Measurements from ENCODE around the gene CFAP141. TPM values are rescaled to one million over a fixed set of nuclear protein-coding genes. Genes with fewer than 3 reads are reported as not detected.

Gene CFAP141
- total and polyA plus RNA-seq, 2 of the 13 experiments (the other 11 are each of a cell fraction or from before 2014, with no cell fraction given): not detected

- TF ChIP-seq, protein P1, sequence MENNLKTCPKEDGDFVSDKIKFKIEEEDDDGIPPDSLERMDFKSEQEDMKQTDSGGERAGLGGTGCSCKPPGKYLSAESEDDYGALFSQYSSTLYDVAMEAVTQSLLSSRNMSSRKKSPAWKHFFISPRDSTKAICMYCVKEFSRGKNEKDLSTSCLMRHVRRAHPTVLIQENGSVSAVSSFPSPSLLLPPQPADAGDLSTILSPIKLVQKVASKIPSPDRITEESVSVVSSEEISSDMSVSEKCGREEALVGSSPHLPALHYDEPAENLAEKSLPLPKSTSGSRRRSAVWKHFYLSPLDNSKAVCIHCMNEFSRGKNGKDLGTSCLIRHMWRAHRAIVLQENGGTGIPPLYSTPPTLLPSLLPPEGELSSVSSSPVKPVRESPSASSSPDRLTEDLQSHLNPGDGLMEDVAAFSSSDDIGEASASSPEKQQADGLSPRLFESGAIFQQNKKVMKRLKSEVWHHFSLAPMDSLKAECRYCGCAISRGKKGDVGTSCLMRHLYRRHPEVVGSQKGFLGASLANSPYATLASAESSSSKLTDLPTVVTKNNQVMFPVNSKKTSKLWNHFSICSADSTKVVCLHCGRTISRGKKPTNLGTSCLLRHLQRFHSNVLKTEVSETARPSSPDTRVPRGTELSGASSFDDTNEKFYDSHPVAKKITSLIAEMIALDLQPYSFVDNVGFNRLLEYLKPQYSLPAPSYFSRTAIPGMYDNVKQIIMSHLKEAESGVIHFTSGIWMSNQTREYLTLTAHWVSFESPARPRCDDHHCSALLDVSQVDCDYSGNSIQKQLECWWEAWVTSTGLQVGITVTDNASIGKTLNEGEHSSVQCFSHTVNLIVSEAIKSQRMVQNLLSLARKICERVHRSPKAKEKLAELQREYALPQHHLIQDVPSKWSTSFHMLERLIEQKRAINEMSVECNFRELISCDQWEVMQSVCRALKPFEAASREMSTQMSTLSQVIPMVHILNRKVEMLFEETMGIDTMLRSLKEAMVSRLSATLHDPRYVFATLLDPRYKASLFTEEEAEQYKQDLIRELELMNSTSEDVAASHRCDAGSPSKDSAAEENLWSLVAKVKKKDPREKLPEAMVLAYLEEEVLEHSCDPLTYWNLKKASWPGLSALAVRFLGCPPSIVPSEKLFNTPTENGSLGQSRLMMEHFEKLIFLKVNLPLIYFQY (CRISPR knock-in tag; IDR thresholded peaks at IDR 0.05; ENCODE audit: borderline replicate concordance): no peak
- TF ChIP-seq ZNF749 (CRISPR knock-in tag; IDR thresholded peaks at IDR 0.05; ENCODE audit: borderline replicate concordance): no peak
- no peak for TF ChIP-seq ZNF3 (CRISPR knock-in tag; IDR thresholded peaks at IDR 0.05)
- TF ChIP-seq, protein P2, sequence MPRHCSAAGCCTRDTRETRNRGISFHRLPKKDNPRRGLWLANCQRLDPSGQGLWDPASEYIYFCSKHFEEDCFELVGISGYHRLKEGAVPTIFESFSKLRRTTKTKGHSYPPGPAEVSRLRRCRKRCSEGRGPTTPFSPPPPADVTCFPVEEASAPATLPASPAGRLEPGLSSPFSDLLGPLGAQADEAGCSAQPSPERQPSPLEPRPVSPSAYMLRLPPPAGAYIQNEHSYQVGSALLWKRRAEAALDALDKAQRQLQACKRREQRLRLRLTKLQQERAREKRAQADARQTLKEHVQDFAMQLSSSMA (CRISPR knock-in tag; IDR thresholded peaks at IDR 0.05): no peak
- TF ChIP-seq REPIN1 (CRISPR knock-in tag; IDR thresholded peaks at IDR 0.05; ENCODE audit: borderline replicate concordance, low read depth): no peak
- TF ChIP-seq ZNF503 (CRISPR knock-in tag; IDR thresholded peaks at IDR 0.05): peak; percentile 80
- TF ChIP-seq CREB1 (IDR thresholded peaks at IDR 0.05): no peak
- TF ChIP-seq CREB1 (CRISPR knock-in tag; IDR thresholded peaks at IDR 0.05): peak; percentile 67
- no peak for TF ChIP-seq RFXANK (CRISPR knock-in tag; IDR thresholded peaks at IDR 0.05)
- no peak for TF ChIP-seq SAFB2 (CRISPR knock-in tag; IDR thresholded peaks at IDR 0.05; ENCODE audit: borderline replicate concordance, low read depth)
- TF ChIP-seq, protein P3, sequence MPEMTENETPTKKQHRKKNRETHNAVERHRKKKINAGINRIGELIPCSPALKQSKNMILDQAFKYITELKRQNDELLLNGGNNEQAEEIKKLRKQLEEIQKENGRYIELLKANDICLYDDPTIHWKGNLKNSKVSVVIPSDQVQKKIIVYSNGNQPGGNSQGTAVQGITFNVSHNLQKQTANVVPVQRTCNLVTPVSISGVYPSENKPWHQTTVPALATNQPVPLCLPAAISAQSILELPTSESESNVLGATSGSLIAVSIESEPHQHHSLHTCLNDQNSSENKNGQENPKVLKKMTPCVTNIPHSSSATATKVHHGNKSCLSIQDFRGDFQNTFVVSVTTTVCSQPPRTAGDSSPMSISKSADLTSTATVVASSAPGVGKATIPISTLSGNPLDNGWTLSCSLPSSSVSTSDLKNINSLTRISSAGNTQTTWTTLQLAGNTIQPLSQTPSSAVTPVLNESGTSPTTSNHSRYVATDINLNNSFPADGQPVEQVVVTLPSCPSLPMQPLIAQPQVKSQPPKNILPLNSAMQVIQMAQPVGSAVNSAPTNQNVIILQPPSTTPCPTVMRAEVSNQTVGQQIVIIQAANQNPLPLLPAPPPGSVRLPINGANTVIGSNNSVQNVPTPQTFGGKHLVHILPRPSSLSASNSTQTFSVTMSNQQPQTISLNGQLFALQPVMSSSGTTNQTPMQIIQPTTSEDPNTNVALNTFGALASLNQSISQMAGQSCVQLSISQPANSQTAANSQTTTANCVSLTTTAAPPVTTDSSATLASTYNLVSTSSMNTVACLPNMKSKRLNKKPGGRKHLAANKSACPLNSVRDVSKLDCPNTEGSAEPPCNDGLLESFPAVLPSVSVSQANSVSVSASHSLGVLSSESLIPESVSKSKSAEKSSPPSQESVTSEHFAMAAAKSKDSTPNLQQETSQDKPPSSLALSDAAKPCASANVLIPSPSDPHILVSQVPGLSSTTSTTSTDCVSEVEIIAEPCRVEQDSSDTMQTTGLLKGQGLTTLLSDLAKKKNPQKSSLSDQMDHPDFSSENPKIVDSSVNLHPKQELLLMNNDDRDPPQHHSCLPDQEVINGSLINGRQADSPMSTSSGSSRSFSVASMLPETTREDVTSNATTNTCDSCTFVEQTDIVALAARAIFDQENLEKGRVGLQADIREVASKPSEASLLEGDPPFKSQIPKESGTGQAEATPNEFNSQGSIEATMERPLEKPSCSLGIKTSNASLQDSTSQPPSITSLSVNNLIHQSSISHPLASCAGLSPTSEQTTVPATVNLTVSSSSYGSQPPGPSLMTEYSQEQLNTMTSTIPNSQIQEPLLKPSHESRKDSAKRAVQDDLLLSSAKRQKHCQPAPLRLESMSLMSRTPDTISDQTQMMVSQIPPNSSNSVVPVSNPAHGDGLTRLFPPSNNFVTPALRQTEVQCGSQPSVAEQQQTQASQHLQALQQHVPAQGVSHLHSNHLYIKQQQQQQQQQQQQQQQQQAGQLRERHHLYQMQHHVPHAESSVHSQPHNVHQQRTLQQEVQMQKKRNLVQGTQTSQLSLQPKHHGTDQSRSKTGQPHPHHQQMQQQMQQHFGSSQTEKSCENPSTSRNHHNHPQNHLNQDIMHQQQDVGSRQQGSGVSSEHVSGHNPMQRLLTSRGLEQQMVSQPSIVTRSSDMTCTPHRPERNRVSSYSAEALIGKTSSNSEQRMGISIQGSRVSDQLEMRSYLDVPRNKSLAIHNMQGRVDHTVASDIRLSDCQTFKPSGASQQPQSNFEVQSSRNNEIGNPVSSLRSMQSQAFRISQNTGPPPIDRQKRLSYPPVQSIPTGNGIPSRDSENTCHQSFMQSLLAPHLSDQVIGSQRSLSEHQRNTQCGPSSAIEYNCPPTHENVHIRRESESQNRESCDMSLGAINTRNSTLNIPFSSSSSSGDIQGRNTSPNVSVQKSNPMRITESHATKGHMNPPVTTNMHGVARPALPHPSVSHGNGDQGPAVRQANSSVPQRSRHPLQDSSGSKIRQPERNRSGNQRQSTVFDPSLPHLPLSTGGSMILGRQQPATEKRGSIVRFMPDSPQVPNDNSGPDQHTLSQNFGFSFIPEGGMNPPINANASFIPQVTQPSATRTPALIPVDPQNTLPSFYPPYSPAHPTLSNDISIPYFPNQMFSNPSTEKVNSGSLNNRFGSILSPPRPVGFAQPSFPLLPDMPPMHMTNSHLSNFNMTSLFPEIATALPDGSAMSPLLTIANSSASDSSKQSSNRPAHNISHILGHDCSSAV (CRISPR knock-in tag; IDR thresholded peaks at IDR 0.05; ENCODE audit: borderline replicate concordance): no peak
Measured at GRCh38 chr1:154237435-154237834, 31.3 kb upstream of the CFAP141 start (continued).

Data from HepG2 (cell line).